GM12892 (cell line): ENCODE measurements around the gene HTRA2.

Experiments used
- DNase-seq: peaks from one replicate; pipeline ENCODE4 v3.0.0; 2011; ENCODE audit not compliant: insufficient read length
- FAIRE-seq: peaks from 2 replicates; lab custom pipeline; 2011; peaks lifted over from hg19 to GRCh38; lab: Jason Lieb, UNC
- POLR2A ChIP-seq: IDR thresholded peaks from 2 replicates; pipeline ENCODE4 v1.6.1; 2011; ENCODE audit warnings: low read depth, low read length, control low read depth
- POLR2AphosphoS5 ChIP-seq: IDR thresholded peaks from 2 replicates; pipeline ENCODE4 v1.6.1; 2011; ENCODE audit warnings: low read depth, low read length, control low read depth
- TAF1 ChIP-seq: IDR thresholded peaks from 2 replicates; pipeline ENCODE4 v1.6.1; 2011; ENCODE audit warnings: low read depth, mild to moderate bottlenecking, control low read depth, low read length, borderline replicate concordance

Gene HTRA2

DNA sequence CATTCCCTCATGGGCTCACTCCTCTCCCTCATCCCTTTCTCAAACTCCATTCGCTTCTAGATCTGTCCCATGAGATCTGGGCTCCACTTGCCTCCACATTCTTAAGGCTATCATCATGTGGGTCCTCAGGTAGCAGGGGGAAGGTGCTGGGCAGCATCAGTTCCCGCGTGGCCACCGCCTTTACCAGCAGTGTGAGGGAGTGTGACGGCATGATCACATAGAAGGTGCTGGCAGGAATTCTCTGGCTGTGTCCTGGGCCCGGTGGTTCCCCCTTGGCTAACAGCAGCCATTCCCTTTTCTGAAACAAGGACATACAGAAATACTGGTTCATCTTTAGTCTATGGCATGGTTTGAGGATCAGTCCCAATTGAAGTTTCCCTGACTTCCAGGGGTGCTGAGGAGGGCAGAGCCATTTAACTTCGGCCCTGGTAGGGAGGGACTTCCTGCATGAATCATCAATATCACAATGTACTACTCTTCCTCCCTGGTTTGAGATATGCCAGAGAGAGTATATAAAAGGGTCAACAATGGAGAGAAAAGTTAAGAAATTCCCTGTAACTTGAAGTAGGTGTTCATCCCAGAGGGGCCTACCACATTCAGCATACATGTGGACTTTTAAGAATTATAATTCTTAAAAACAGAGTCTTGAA lies 32.5 kb downstream of the HTRA2 start:
- DNase-seq (no peak), FAIRE-seq (no peak)
- TF ChIP-seq POLR2A (no peak), TAF1 (no peak), POLR2AphosphoS5 (no peak)

DNA sequence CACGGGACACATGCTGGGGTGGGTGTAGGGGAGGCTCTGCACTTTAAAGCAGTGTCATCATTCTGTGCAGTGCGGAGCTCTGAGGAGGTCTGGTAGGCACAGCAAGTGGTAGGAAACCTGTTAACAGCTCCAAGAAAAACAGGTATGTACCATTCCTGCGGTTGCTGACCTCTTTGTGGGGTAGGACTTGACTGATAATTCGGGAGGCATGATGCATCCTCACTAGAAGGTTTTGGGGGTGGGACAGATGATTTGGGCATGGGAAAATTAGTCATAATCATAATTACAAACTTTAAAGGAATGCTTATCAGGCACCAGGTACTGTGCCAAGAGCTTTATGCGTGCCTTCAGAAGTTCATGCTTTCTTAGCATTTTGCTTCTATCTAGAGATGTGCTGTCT lies 34.5 kb downstream of the HTRA2 start:
- DNase-seq (no peak), FAIRE-seq (no peak)
- TF ChIP-seq TAF1 (no peak), POLR2AphosphoS5 (no peak), POLR2A (no peak)

DNA sequence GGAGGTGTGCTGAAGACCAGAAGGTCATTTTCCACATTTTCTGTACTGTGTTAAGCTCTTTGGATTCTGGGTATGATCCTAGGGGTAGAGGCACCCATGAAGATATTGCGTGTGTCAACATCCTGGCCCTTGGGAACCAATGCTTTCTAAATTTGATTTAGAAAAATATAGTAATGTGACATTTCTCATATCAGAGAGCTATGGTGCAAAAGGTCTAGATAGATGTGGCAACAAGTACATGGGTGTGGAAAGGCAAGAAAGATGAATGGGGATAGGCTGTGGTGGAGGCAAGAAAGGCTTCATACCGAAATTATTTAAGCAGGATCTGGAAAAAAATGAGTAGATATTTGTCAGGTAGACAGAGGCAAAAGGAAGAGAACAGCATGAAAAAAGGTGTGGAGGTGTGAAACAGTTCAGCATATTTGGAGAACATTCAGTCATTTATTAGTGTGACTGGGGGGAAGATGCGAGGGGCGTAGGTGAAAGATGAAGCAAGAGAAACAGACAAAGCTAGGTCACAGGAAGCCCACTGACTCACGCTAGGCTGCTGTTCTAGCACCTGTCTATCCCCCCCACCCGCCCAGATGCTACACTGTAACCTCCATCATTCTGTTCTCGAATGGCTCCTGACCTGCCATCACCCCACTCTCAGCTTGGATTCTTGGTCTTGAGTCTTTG lies 36.5 kb downstream of the HTRA2 start:
- FAIRE-seq (no peak), DNase-seq (no peak)
- no peak for TF ChIP-seq POLR2A
- no peak for TF ChIP-seq POLR2AphosphoS5
- no peak for TF ChIP-seq TAF1

DNA sequence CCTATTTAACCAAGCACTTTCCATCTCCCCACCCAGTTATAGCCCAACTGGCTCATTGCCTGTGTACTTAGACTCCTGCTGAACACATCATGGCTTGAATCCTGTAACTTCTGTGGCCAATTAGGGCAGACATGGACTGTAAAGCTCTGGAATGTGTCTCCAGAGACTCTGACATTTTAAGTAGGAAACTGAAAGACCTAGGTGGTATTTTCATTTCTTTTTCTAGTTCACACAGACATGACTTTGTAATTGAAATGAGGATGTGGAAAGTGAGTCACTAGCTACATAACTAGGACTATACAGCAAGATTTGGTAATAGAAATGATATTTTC lies 37.0 kb downstream of the HTRA2 start:
- DNase-seq (no peak), FAIRE-seq (peak; percentile 38)
- TF ChIP-seq POLR2AphosphoS5: no peak
- no peak for TF ChIP-seq POLR2A
- TF ChIP-seq TAF1: no peak

DNA sequence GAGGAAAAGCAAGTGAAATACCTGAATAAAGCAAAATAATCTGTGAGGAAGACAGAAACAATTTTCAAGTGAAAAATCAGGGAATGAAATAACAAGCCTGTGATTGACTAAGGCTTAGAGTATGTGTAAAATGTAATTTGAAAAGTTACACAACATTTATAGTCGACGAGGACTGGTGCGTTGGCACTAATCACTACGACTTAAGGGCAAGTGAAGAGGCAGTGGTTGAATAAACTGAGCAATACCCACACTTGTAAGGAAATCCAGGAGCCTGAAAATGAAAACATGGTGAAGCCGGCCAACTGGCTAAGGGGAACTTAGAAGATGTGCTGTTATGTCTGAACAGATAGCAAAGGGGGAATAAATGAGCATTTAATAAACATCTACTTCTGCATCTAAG lies 38.1 kb downstream of the HTRA2 start:
- DNase-seq: no peak
- peak; percentile 54 for FAIRE-seq
- no peak for TF ChIP-seq POLR2A
- TF ChIP-seq TAF1: no peak
- no peak for TF ChIP-seq POLR2AphosphoS5

DNA sequence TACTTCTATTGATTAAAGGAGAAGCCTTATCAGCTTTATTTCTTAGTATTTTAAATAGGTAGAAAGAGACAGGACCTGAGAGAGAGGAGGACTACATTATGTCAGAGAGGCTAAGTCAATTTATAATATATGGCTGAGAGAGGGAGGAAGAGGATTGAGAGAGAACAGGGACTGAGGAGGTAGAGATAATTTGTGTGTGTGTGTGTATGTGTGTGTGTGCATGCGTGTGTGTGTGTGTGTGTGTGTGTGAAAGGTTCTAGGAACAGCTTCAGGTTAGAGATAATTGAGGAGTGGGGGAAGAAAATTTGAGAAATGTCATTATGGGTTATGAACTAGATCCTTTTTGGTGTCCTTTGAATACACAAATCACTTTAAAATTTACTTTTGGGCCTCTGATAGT lies 40.0 kb downstream of the HTRA2 start:
- FAIRE-seq: no peak
- TF ChIP-seq TAF1 (no peak), POLR2AphosphoS5 (no peak), POLR2A (no peak)
- no peak for DNase-seq

DNA sequence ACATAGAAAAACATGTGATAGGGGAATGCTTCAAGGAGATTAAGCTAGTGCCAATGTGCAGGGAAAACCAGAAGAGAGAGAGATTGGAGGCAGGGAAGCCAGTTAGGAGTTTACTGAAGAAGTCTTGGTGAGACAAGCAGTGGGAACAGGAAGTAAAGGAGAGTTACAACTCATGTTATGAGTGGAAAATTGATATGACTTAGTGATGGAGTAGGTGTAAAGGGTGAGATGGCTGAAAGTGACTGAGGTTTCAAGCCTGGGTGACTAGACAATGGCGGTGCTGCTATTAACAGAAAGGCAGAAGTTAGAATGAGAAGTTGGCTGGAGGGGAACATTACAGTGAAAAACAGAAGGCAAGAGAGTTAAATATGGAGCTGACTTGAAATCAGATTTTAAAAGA lies 41.3 kb downstream of the HTRA2 start:
- TF ChIP-seq POLR2A: 0 out of 2 replicates have a peak, but pooled peaks have one; percentile 22
- TF ChIP-seq TAF1: no peak
- FAIRE-seq (peak; percentile 96), DNase-seq (no peak)

DNA sequence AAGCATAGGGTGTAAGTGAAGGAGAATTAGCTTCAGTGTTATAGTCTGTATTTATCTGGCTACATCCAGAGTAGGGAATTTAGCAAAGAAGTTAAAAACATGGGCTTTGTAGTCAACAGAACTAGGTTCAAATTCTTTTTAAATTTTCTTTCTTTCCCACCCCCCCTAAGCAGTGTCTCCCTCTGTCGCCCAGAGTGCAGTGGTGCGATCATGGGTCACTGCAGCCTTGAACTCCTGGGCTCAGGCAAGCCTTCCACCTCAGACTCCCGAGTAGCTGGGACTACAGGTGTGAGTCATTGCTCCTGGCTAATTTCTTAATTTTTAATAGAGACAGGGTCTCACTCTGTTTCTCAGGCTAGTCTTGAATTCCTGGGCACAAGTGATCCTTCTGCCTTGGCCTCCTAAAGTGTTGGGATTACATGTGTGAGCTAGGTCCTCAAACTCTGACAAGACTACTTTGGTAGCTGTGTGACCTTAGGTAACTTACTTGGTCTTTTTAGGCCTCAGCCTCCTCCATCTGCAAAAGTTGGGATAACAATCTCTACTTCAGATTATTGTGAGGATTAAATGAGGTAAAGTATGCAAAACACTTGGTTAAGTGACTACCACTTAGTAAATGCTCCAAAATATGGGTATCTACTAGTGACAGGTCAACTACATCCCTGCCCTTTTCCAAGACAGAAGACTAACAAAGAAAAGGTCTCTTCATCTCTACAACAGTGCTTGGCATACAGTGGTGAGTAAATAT lies 42.6 kb downstream of the HTRA2 start:
- FAIRE-seq (peak; percentile 73), DNase-seq (no peak)
- no peak for TF ChIP-seq POLR2A
- TF ChIP-seq POLR2AphosphoS5: no peak
- no peak for TF ChIP-seq TAF1

DNA sequence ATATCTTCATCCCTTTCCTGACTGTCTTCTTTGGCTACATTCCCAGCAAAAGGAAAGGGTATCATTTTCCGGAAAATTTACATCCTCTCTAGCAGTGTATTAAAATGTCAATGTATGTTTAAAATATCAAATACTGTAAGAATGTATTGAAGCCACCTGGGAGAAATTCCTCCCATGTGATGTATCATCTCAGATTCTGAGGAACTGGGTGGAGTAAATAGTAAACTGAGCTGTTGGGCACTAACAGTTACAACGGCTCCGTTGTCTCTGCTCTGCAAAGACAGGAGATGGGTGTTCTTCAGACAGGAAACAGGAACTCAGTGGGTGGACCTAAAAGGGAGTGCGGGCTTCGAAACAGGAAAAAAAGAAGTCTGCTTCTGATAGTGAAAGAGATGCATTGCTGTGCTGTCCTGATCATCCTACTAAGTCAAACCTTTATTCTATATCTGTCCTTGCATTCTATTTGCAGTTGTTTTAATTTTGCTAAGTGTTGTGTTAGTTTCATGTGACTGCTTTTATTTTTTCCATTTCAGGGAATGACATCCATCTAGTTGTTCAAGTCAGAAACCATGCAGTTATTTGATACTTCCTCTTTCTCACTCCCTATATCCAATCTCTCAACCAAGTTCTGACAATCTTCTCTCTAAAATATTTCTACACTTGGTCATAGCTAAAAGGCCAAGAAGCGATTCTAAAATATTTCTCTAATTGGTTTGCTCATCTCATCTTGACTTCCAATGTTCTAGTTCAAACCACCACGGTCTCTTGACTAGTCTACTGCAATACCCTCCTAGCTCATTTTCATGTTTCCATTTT lies 44.2 kb downstream of the HTRA2 start:
- DNase-seq (no peak), FAIRE-seq (peak; percentile 92)
- TF ChIP-seq TAF1 (no peak), POLR2A (0 out of 2 replicates have a peak, but pooled peaks have one; percentile 45), POLR2AphosphoS5 (peak; percentile 44; the same call in 1 of the 2 replicates)

DNA sequence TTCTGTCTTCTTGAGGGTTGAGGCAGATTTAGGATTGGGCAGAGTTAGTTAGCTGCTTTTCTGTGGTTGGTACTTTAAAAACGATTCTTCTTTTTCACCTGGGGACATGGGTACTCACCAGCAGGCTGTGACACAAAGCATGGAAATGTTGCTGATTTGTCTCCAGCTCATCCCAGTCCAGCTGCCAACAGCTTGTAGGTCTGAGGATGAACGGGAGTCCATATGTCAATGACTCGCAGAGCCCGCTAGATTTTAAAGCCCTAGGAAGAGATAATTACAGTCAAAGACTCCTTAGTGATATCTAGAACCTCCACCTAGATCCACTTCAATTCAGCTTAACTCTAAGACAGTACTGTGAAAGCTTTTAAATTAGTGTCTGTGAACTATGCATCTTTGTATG lies 45.6 kb downstream of the HTRA2 start:
- DNase-seq: no peak
- no peak for FAIRE-seq
- TF ChIP-seq TAF1 (no peak), POLR2A (no peak), POLR2AphosphoS5 (no peak)
